Karpas-422 (cell line): ENCODE results near the gene COX7C. TPM values are rescaled to one million over a fixed set of nuclear protein-coding genes. Genes with fewer than 3 reads are reported as not detected.

Source experiments
- DNase-seq: peaks from one replicate; pipeline ENCODE4 v3.0.0-alpha.2; 2015
- H2AFZ ChIP-seq: fragments of 200-600 bp; sonication (generic); 2 replicates; pipeline ENCODE4 v1.6.1; 2014; ENCODE audit warnings: antibody characterized with exemption, low read length, mixed read lengths
- H3K27ac ChIP-seq: fragments of 200-600 bp; sonication (generic); 2 replicates; pipeline ENCODE4 v1.5.1; 2014; ENCODE audit warnings: mild to moderate bottlenecking, low read length, moderate library complexity
- H3K27me3 ChIP-seq: fragments of 200-600 bp; sonication (generic); 2 replicates; pipeline ENCODE4 v1.6.1; 2014; ENCODE audit warnings: low read length, mixed read lengths
- H3K36me3 ChIP-seq: fragments of 200-600 bp; sonication (generic); 2 replicates; pipeline ENCODE4 v1.6.1; 2014; ENCODE audit warnings: low read length, mixed read lengths; ENCODE audit not compliant: insufficient read depth
- H3K4me1 ChIP-seq: fragments of 200-600 bp; sonication (generic); 2 replicates; pipeline ENCODE4 v1.6.1; 2014; ENCODE audit warnings: mild to moderate bottlenecking, low read length, mixed read lengths
- H3K4me2 ChIP-seq: fragments of 200-600 bp; sonication (generic); 2 replicates; pipeline ENCODE4 v1.6.1; 2014; ENCODE audit warnings: low read length, low read depth, mild to moderate bottlenecking; ENCODE audit not compliant: poor library complexity, severe bottlenecking
- H3K4me3 ChIP-seq: fragments of 200-600 bp; sonication (generic); 2 replicates; pipeline ENCODE4 v1.5.1; 2014; ENCODE audit warnings: mild to moderate bottlenecking, antibody characterized with exemption, low read length, mixed read lengths
- H3K79me2 ChIP-seq: fragments of 200-600 bp; sonication (generic); 2 replicates; pipeline ENCODE4 v1.6.1; 2014; ENCODE audit warnings: mild to moderate bottlenecking, low read length, mixed read lengths
- H3K9ac ChIP-seq: fragments of 200-600 bp; sonication (generic); 2 replicates; pipeline ENCODE4 v1.6.0; 2014; ENCODE audit warnings: low read length
- H3K9me2 ChIP-seq: fragments of 200-600 bp; sonication (generic), shearing (Covaris generic); replicated peaks from 2 replicates; pipeline ENCODE4 v1.6.0; 2014; ENCODE audit warnings: mild to moderate bottlenecking, low read length, moderate library complexity; ENCODE audit not compliant: insufficient read depth
- H3K9me3 ChIP-seq: fragments of 300-700, 200-600 bp; sonication (generic); 2 replicates; pipeline ENCODE4 v1.6.1; 2014; ENCODE audit warnings: low read length, mixed read lengths
- H4K20me1 ChIP-seq: fragments of 200-600 bp; sonication (generic); 2 replicates; pipeline ENCODE4 v1.6.1; 2014; ENCODE audit warnings: mild to moderate bottlenecking, antibody characterized with exemption, low read length, low read depth; ENCODE audit not compliant: insufficient read depth
- total RNA-seq: library from RNA; depleted of rRNA; stranded (reverse); fragments of >200 nt; shearing (Covaris generic); gene quantifications from 2 replicates; pipeline ENCODE4 v1.2.3, GENCODE V29; 2014; ENCODE audit warnings: low replicate concordance

Gene COX7C
- total RNA-seq, 1 experiment from 2014 or later: 598 TPM

DNA sequence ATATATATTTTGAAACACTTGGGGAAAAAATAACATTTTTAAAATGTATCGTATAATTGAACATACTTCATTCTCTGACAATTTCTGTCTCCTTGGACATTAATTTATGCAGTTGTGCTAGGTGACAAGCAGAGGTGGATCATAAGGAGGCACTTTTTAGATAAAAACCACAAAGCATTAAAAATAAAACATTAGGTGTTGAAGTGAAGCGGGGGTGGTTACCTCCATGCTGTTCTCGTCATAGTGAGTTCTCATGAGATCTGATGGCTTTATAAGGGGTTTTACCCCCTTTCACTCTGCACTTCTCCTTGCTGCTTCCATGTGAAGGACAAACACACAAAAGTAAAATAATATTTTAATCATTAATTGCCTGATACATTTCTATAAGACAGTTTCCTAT, 11.9 kb upstream of the COX7C start:
- Histone ChIP-seq H3K4me2 (no peak overlapping the region), H3K9ac (no peak overlapping the region), H3K9me2 (no peaks in the 10 kb centered on the region), H3K4me3 (no peak overlapping the region), H3K36me3 (no peaks in the 10 kb centered on the region), H3K79me2 (no peaks in the 10 kb centered on the region), H3K4me1 (no peaks in the 10 kb centered on the region), H2AFZ (no peak overlapping the region), H3K27me3 (no peaks in the 10 kb centered on the region), H4K20me1 (no peaks in the 10 kb centered on the region), H3K9me3 (no peaks in the 10 kb centered on the region; the same call in 1 of the 2 replicates), H3K27ac (no peak overlapping the region)
- no peak for DNase-seq

- no peak overlapping the region for H3K4me3 ChIP-seq
- H2AFZ ChIP-seq: no peak overlapping the region
- H3K79me2 ChIP-seq: peaks cover 7% of the 10 kb centered on the region
Observed at GRCh38 chr5:86613455-86613854, 4.3 kb upstream of the COX7C start.

GRCh38 chr5:86617309-86617755, 409 bp upstream of the COX7C start:
- Histone ChIP-seq H3K9me2 (no peaks in the 10 kb centered on the region), H3K4me1 (peaks cover 9% of the 10 kb centered on the region), H3K27me3 (no peaks in the 10 kb centered on the region), H3K9ac (no peak overlapping the region), H3K4me2 (peak overlapping the region; percentile 7), H4K20me1 (no peaks in the 10 kb centered on the region; the same call in 1 of the 2 replicates), H3K9me3 (no peaks in the 10 kb centered on the region), H2AFZ (peak overlapping the region; percentile 97), H3K27ac (no peak overlapping the region), H3K79me2 (peaks cover 15% of the 10 kb centered on the region), H3K4me3 (peak overlapping the region; percentile 73; the same call in 1 of the 2 replicates), H3K36me3 (peaks cover 29% of the 10 kb centered on the region)
- DNase-seq: no peak

More at GRCh38 chr5:86613455-86613854, 4.3 kb upstream of the COX7C start:
- Histone ChIP-seq H3K9me2 (no peaks in the 10 kb centered on the region), H3K36me3 (no peaks in the 10 kb centered on the region), H3K27ac (no peak overlapping the region), H3K4me1 (no peaks in the 10 kb centered on the region), H3K9me3 (no peaks in the 10 kb centered on the region), H4K20me1 (no peaks in the 10 kb centered on the region), H3K4me2 (no peak overlapping the region), H3K27me3 (no peaks in the 10 kb centered on the region), H3K9ac (no peak overlapping the region)
- no peak for DNase-seq

GRCh38 chr5:86623785-86624483, 6.2 kb downstream of the COX7C start:
- Histone ChIP-seq H3K36me3 (peaks cover 28% of the 10 kb centered on the region), H3K4me1 (peaks cover 5% of the 10 kb centered on the region)

GRCh38 chr5:86625148-86625547, 7.4 kb downstream of the COX7C start:
- no peak for DNase-seq

More at GRCh38 chr5:86623785-86624483, 6.2 kb downstream of the COX7C start:
- DNase-seq: no peak
- H2AFZ ChIP-seq: no peak overlapping the region
- H3K27me3 ChIP-seq: no peaks in the 10 kb centered on the region
- no peaks in the 10 kb centered on the region for H3K9me3 ChIP-seq
- H3K27ac ChIP-seq: no peak overlapping the region
- no peak overlapping the region for H3K4me2 ChIP-seq
- no peak overlapping the region for H3K4me3 ChIP-seq
- no peaks in the 10 kb centered on the region for H3K9me2 ChIP-seq
- peaks cover 4% of the 10 kb centered on the region for H3K79me2 ChIP-seq
- H4K20me1 ChIP-seq: no peaks in the 10 kb centered on the region; the same call in 1 of the 2 replicates
- no peak overlapping the region for H3K9ac ChIP-seq

GRCh38 chr5:86626149-86626548, 8.4 kb downstream of the COX7C start:
- Histone ChIP-seq H3K27ac (no peak overlapping the region), H3K36me3 (peaks cover 7% of the 10 kb centered on the region; the same call in 1 of the 2 replicates), H3K27me3 (no peaks in the 10 kb centered on the region), H2AFZ (no peak overlapping the region), H3K9me2 (no peaks in the 10 kb centered on the region), H3K4me2 (no peak overlapping the region), H3K9ac (no peak overlapping the region), H3K9me3 (no peaks in the 10 kb centered on the region), H3K4me1 (no peaks in the 10 kb centered on the region), H4K20me1 (no peaks in the 10 kb centered on the region), H3K4me3 (no peak overlapping the region), H3K79me2 (no peaks in the 10 kb centered on the region)
- peak; percentile 48 for DNase-seq

More at GRCh38 chr5:86625148-86625547, 7.4 kb downstream of the COX7C start:
- Histone ChIP-seq H3K9me3 (no peaks in the 10 kb centered on the region), H3K9me2 (no peaks in the 10 kb centered on the region), H3K4me2 (no peak overlapping the region), H3K27ac (no peak overlapping the region), H4K20me1 (no peaks in the 10 kb centered on the region), H2AFZ (no peak overlapping the region), H3K9ac (no peak overlapping the region), H3K36me3 (peaks cover 16% of the 10 kb centered on the region), H3K4me3 (no peak overlapping the region), H3K79me2 (no peaks in the 10 kb centered on the region), H3K4me1 (no peaks in the 10 kb centered on the region), H3K27me3 (no peaks in the 10 kb centered on the region)

DNA sequence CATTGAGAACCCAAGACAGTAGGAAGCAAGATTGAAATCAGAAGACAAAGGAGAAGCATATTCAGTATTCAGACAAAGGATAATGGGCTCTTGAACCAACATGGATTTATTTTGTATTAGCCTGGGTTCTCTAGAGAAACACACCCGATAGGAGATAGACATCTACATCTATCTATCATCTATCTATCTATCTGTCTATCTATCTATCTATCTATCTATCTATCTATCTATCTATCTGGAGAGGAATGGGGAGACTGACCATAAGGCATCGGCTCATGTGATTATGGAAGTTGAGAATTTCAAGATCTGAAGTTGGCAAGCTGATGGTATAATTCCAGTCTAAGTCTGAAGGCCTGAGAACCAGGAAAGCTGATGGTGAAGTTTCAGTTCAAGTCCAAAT, 13.4 kb downstream of the COX7C start:
- no peaks in the 10 kb centered on the region for H3K9me2 ChIP-seq
- no peaks in the 10 kb centered on the region for H3K36me3 ChIP-seq
- no peaks in the 10 kb centered on the region for H3K9me3 ChIP-seq
- H3K79me2 ChIP-seq: no peaks in the 10 kb centered on the region
- H2AFZ ChIP-seq: no peak overlapping the region
- H4K20me1 ChIP-seq: no peaks in the 10 kb centered on the region
- H3K27ac ChIP-seq: no peak overlapping the region
- no peaks in the 10 kb centered on the region for H3K4me1 ChIP-seq
- H3K4me3 ChIP-seq: no peak overlapping the region
- H3K27me3 ChIP-seq: no peaks in the 10 kb centered on the region
- no peak for DNase-seq
- H3K4me2 ChIP-seq: no peak overlapping the region
- no peak overlapping the region for H3K9ac ChIP-seq

- H3K9me3 ChIP-seq: no peaks in the 10 kb centered on the region
- H3K4me2 ChIP-seq: no peak overlapping the region
- no peaks in the 10 kb centered on the region for H3K27me3 ChIP-seq
- H3K4me1 ChIP-seq: no peaks in the 10 kb centered on the region
- H3K27ac ChIP-seq: no peak overlapping the region
- H3K9ac ChIP-seq: no peak overlapping the region
- no peaks in the 10 kb centered on the region for H3K79me2 ChIP-seq
- no peak overlapping the region for H2AFZ ChIP-seq
- H3K4me3 ChIP-seq: no peak overlapping the region
- no peaks in the 10 kb centered on the region for H3K9me2 ChIP-seq
- no peaks in the 10 kb centered on the region for H3K36me3 ChIP-seq
- DNase-seq: no peak
- H4K20me1 ChIP-seq: no peaks in the 10 kb centered on the region
Observed at GRCh38 chr5:86640998-86641397, 23.3 kb downstream of the COX7C start.
